Type B pancreatic cell (in vitro differentiated cells): ENCODE measurements around the gene CDH16. TPM values are rescaled to one million over a fixed set of nuclear protein-coding genes. Genes with fewer than 3 reads are reported as not detected.

ENCODE experiments used
- DNase-seq: peaks from one replicate; pipeline ENCODE4 v3.0.0; 2021; ENCODE audit warnings: mixed read lengths; ENCODE audit not compliant: unreplicated experiment; ENCODE audit errors: extremely low spot score
- H3K27ac Mint-ChIP-seq: 2 replicates; pipeline ENCODE4 v1.8.0; 2021; ENCODE audit warnings: mild to moderate bottlenecking, mixed read lengths
- H3K27me3 Mint-ChIP-seq: 2 replicates; pipeline ENCODE4 v1.8.0; 2021; ENCODE audit warnings: mixed read lengths
- H3K36me3 Mint-ChIP-seq: 2 replicates; pipeline ENCODE4 v1.8.0; 2021; ENCODE audit warnings: mixed read lengths
- H3K4me1 Mint-ChIP-seq: one replicate; pipeline ENCODE4 v1.8.0; 2021; ENCODE audit warnings: mixed read lengths; ENCODE audit not compliant: unreplicated experiment
- H3K4me3 Mint-ChIP-seq: 2 replicates; pipeline ENCODE4 v1.8.0; 2021; ENCODE audit warnings: mild to moderate bottlenecking, mixed read lengths
- H3K9me3 Mint-ChIP-seq: 2 replicates; pipeline ENCODE4 v1.8.0; 2021; ENCODE audit warnings: mixed read lengths
- CTCF ChIP-seq: fragments of 200-600 bp; sonication (generic); conservative IDR thresholded peaks from 2 replicates; pipeline ENCODE4 v1.5.0; 2021; ENCODE audit warnings: antibody characterized with exemption, mild to moderate bottlenecking
- total RNA-seq: library from RNA; stranded (reverse); gene quantifications from 2 replicates; pipeline ENCODE4 v1.2.1, GENCODE V29; 2021; ENCODE audit warnings: low replicate concordance

The CDH16 gene
- total RNA-seq, 1 donor from 2014 or later = 1.7 TPM

GRCh38 chr16:66869424-66869823, 49.3 kb downstream of the CDH16 start:
- no peak for TF ChIP-seq CTCF

GRCh38 chr16:66863707-66864106, 55.0 kb downstream of the CDH16 start:
- no peak for DNase-seq
- no peak for TF ChIP-seq CTCF
- Mint-ChIP-seq H3K9me3 (no peaks in the 10 kb centered on the region), H3K27me3 (peaks cover 5% of the 10 kb centered on the region), H3K27ac (no peak overlapping the region), H3K36me3 (no peaks in the 10 kb centered on the region), H3K4me1 (peaks cover 4% of the 10 kb centered on the region), H3K4me3 (no peak overlapping the region)

More at GRCh38 chr16:66869424-66869823, 49.3 kb downstream of the CDH16 start:
- Mint-ChIP-seq H3K36me3 (no peaks in the 10 kb centered on the region), H3K4me1 (peaks cover 16% of the 10 kb centered on the region), H3K27me3 (peaks cover 9% of the 10 kb centered on the region), H3K27ac (no peak overlapping the region), H3K9me3 (no peaks in the 10 kb centered on the region), H3K4me3 (no peak overlapping the region)
- no peak for DNase-seq

- no peak overlapping the region for H3K27ac Mint-ChIP-seq
- no peaks in the 10 kb centered on the region for H3K9me3 Mint-ChIP-seq
- TF ChIP-seq CTCF = no peak
- DNase-seq = no peak
- no peaks in the 10 kb centered on the region for H3K4me1 Mint-ChIP-seq
- no peaks in the 10 kb centered on the region for H3K27me3 Mint-ChIP-seq
- H3K4me3 Mint-ChIP-seq = no peak overlapping the region
- no peaks in the 10 kb centered on the region for H3K36me3 Mint-ChIP-seq
Observed at GRCh38 chr16:66862023-66862520, 56.6 kb downstream of the CDH16 start.

- TF ChIP-seq CTCF = no peak
- H3K4me3 Mint-ChIP-seq = no peak overlapping the region
- no peaks in the 10 kb centered on the region for H3K27me3 Mint-ChIP-seq
- DNase-seq = no peak
- no peaks in the 10 kb centered on the region for H3K4me1 Mint-ChIP-seq
- no peaks in the 10 kb centered on the region for H3K9me3 Mint-ChIP-seq
- no peaks in the 10 kb centered on the region for H3K36me3 Mint-ChIP-seq
- H3K27ac Mint-ChIP-seq = no peak overlapping the region
Observed at GRCh38 chr16:66859397-66860068, 59.2 kb downstream of the CDH16 start.

- H3K36me3 Mint-ChIP-seq = no peaks in the 10 kb centered on the region
- no peaks in the 10 kb centered on the region for H3K9me3 Mint-ChIP-seq
- no peak overlapping the region for H3K27ac Mint-ChIP-seq
- TF ChIP-seq CTCF = no peak
- no peak overlapping the region for H3K4me3 Mint-ChIP-seq
- no peaks in the 10 kb centered on the region for H3K4me1 Mint-ChIP-seq
- no peaks in the 10 kb centered on the region for H3K27me3 Mint-ChIP-seq
- DNase-seq = no peak
Observed at GRCh38 chr16:66858740-66859396, 59.8 kb downstream of the CDH16 start.

Other genes starting within 250 kb of the CDH16 start
- 64.4 and 72.1 TPM in 2 replicates for gene CMTM4, start 222.1 kb downstream of the CDH16 start, total RNA-seq
- 113 and 135 TPM in 2 replicates for gene DYNC1LI2, start 167.3 kb downstream of the CDH16 start, total RNA-seq
- 0.41 TPM in 1 of 2 replicates, not detected in the other for gene TERB1, start 117.3 kb downstream of the CDH16 start, total RNA-seq
- gene NAE1, start 87.9 kb downstream of the CDH16 start, total RNA-seq = 69.4 and 92.5 TPM in 2 replicates
- gene CA7, start 74.5 kb downstream of the CDH16 start, total RNA-seq = 0.70 and 1.2 TPM in 2 replicates
- gene PDP2, start 38.4 kb downstream of the CDH16 start, total RNA-seq = 16.1 and 18.5 TPM in 2 replicates
- gene RRAD, start 6.7 kb upstream of the CDH16 start, total RNA-seq = 1.3 and 2.5 TPM in 2 replicates
- gene CIAO2B, start 15.5 kb upstream of the CDH16 start, total RNA-seq = 71.3 and 74.2 TPM in 2 replicates
- 44.9 and 54.1 TPM in 2 replicates for gene CES2, start 16.6 kb upstream of the CDH16 start, total RNA-seq
- 0.48 and 1.1 TPM in 2 replicates for gene CES3, start 42.4 kb upstream of the CDH16 start, total RNA-seq
- 11.5 and 13.9 TPM in 2 replicates for gene CES4A, start 69.7 kb upstream of the CDH16 start, total RNA-seq
- gene CBFB, start 110.3 kb upstream of the CDH16 start, total RNA-seq = 48.8 and 77.1 TPM in 2 replicates
- 22.8 and 26.8 TPM in 2 replicates for gene PHAF1, start 191.1 kb upstream of the CDH16 start, total RNA-seq
- 9.7 and 11.0 TPM in 2 replicates for gene B3GNT9, start 232.1 kb upstream of the CDH16 start, total RNA-seq
- 6.2 and 14.8 TPM in 2 replicates for gene TRADD, start 241.0 kb upstream of the CDH16 start, total RNA-seq
- 4.5 and 9.2 TPM in 2 replicates for gene FBXL8, start 241.1 kb upstream of the CDH16 start, total RNA-seq
- 10.4 and 11.1 TPM in 2 replicates for gene HSF4, start 245.9 kb upstream of the CDH16 start, total RNA-seq